OCI-LY1 (cell line): ENCODE data around the gene UBALD2.

Experiments used
- H2AFZ ChIP-seq: fragments of 200-600 bp; sonication (generic), shearing (Covaris generic); 2 replicates; pipeline ENCODE4 v1.6.0; 2014; ENCODE audit warnings: antibody characterized with exemption, mild to moderate bottlenecking, low read length
- H3F3A ChIP-seq: fragments of 200-600 bp; sonication (generic), shearing (Covaris generic); 2 replicates; pipeline ENCODE4 v1.6.0; 2014; ENCODE audit warnings: mild to moderate bottlenecking, antibody characterized with exemption, low read length, moderate library complexity; ENCODE audit not compliant: insufficient read depth
- H3K27ac ChIP-seq: fragments of 200-600 bp; sonication (generic); 2 replicates; pipeline ENCODE4 v1.5.1; 2014; ENCODE audit warnings: low read length, mixed run types, mild to moderate bottlenecking, low read depth; ENCODE audit not compliant: poor library complexity, severe bottlenecking
- H3K27me3 ChIP-seq: fragments of 200-600 bp; sonication (generic); 2 replicates; pipeline ENCODE4 v1.6.0; 2014; ENCODE audit warnings: antibody characterized with exemption, mild to moderate bottlenecking, low read length, moderate library complexity; ENCODE audit not compliant: insufficient read depth
- H3K36me3 ChIP-seq: fragments of 200-600 bp; sonication (generic); 2 replicates; pipeline ENCODE4 v1.6.1; 2014; ENCODE audit warnings: mild to moderate bottlenecking, antibody characterized with exemption, low read length, moderate library complexity, mixed read lengths; ENCODE audit not compliant: insufficient read depth
- H3K4me1 ChIP-seq: fragments of 200-600 bp; sonication (generic); 2 replicates; pipeline ENCODE4 v1.5.1; 2014; ENCODE audit warnings: mild to moderate bottlenecking, low read length, moderate library complexity; ENCODE audit not compliant: insufficient read depth, severe bottlenecking
- H3K4me2 ChIP-seq: fragments of 200-600 bp; sonication (generic), shearing (Covaris generic); 2 replicates; pipeline ENCODE4 v1.6.1; 2014; ENCODE audit warnings: low read length
- H3K4me3 ChIP-seq: fragments of 200-600 bp; sonication (generic); 2 replicates; pipeline ENCODE4 v1.5.1; 2014; ENCODE audit warnings: low read length, low read depth, mild to moderate bottlenecking, mixed read lengths; ENCODE audit not compliant: poor library complexity, severe bottlenecking
- H3K79me2 ChIP-seq: fragments of 200-600 bp; shearing (Covaris generic); 2 replicates; pipeline ENCODE4 v1.6.1; 2016; ENCODE audit warnings: mixed run types, low read length, mixed read lengths; ENCODE audit not compliant: insufficient read depth
- H3K9ac ChIP-seq: fragments of 200-600 bp; sonication (generic), shearing (Covaris generic); 2 replicates; pipeline ENCODE4 v1.6.1; 2014; ENCODE audit warnings: mild to moderate bottlenecking, low read length, mixed read lengths
- H3K9me2 ChIP-seq: fragments of 200-600 bp; sonication (generic), shearing (Covaris generic); 2 replicates; pipeline ENCODE4 v1.6.1; 2014; ENCODE audit warnings: low read depth, mild to moderate bottlenecking, low read length, mixed read lengths
- H3K9me3 ChIP-seq: fragments of 200-600 bp; shearing (Covaris generic); 2 replicates; pipeline ENCODE4 v1.6.1; 2014; ENCODE audit warnings: low read length, mixed read lengths
- H4K20me1 ChIP-seq: fragments of 200-600 bp; sonication (generic), shearing (Covaris generic); 2 replicates; pipeline ENCODE4 v1.6.0; 2016; ENCODE audit warnings: mild to moderate bottlenecking, low read length; ENCODE audit not compliant: insufficient read depth
- CTCF ChIP-seq: fragments of 200-600 bp; sonication (generic), shearing (Covaris generic); IDR thresholded peaks from 2 replicates; pipeline ENCODE4 v1.5.1; 2017; ENCODE audit warnings: mild to moderate bottlenecking, antibody characterized with exemption, low read length, moderate library complexity, mixed read lengths
- EZH2 ChIP-seq: fragments of 200-600 bp; sonication (generic), shearing (Covaris generic); IDR thresholded peaks from 2 replicates; pipeline ENCODE4 v1.8.0; 2017; ENCODE audit warnings: borderline replicate concordance, mixed run types, mild to moderate bottlenecking, antibody characterized with exemption, low read length, moderate library complexity, mixed read lengths

Gene UBALD2

GRCh38 chr17:76233588-76234353, 31.4 kb upstream of the UBALD2 start:
- Histone ChIP-seq H3K9me3 (no peaks in the 10 kb centered on the region), H3K4me1 (no peaks in the 10 kb centered on the region), H3K27me3 (peaks cover 12% of the 10 kb centered on the region; the same call in 1 of the 2 replicates), H3K4me3 (no peak overlapping the region), H3K79me2 (no peaks in the 10 kb centered on the region), H3K9me2 (no peaks in the 10 kb centered on the region), H3K9ac (no peak overlapping the region), H2AFZ (no peak overlapping the region), H3K27ac (no peak overlapping the region), H3K36me3 (no peaks in the 10 kb centered on the region), H3K4me2 (no peak overlapping the region), H4K20me1 (no peaks in the 10 kb centered on the region), H3F3A (no peaks in the 10 kb centered on the region)
- TF ChIP-seq CTCF: no peak
- TF ChIP-seq EZH2: no peak

GRCh38 chr17:76234354-76234679, 30.8 kb upstream of the UBALD2 start:
- no peak overlapping the region for H3K9ac ChIP-seq
- H3F3A ChIP-seq: no peaks in the 10 kb centered on the region
- no peaks in the 10 kb centered on the region for H3K4me1 ChIP-seq
- no peaks in the 10 kb centered on the region for H3K9me3 ChIP-seq
- H3K79me2 ChIP-seq: no peaks in the 10 kb centered on the region
- no peak overlapping the region for H3K27ac ChIP-seq
- H4K20me1 ChIP-seq: no peaks in the 10 kb centered on the region
- no peak overlapping the region for H3K4me2 ChIP-seq
- peaks cover 12% of the 10 kb centered on the region; the same call in 1 of the 2 replicates for H3K27me3 ChIP-seq
- TF ChIP-seq EZH2 (no peak), CTCF (no peak)
- no peak overlapping the region for H2AFZ ChIP-seq
- no peaks in the 10 kb centered on the region for H3K9me2 ChIP-seq
- no peaks in the 10 kb centered on the region for H3K36me3 ChIP-seq
- H3K4me3 ChIP-seq: no peak overlapping the region

- Histone ChIP-seq H3K4me1 (no peaks in the 10 kb centered on the region), H3K9ac (no peak overlapping the region), H3K79me2 (no peaks in the 10 kb centered on the region), H3F3A (no peaks in the 10 kb centered on the region), H4K20me1 (no peaks in the 10 kb centered on the region), H2AFZ (no peak overlapping the region), H3K27me3 (peaks cover 12% of the 10 kb centered on the region; the same call in 1 of the 2 replicates), H3K36me3 (no peaks in the 10 kb centered on the region), H3K9me2 (no peaks in the 10 kb centered on the region), H3K4me2 (no peak overlapping the region), H3K9me3 (no peaks in the 10 kb centered on the region), H3K4me3 (no peak overlapping the region), H3K27ac (no peak overlapping the region)
- no peak for TF ChIP-seq CTCF
- TF ChIP-seq EZH2: no peak
Measured at GRCh38 chr17:76235883-76236282, 29.3 kb upstream of the UBALD2 start.
